HG02852 (cell line): ENCODE measurements around the gene CDH22.

Source experiments
- ATAC-seq: cut with Tn5 transposase; IDR thresholded peaks from one replicate; pipeline ENCODE4 v1.9.1; 2021; ENCODE audit warnings: mild to moderate bottlenecking, moderate library complexity; ENCODE audit not compliant: unreplicated experiment

Gene CDH22

GRCh38 chr20:46129955-46130481 lies 178.3 kb downstream of the CDH22 start:
- ATAC-seq: no peak

DNA sequence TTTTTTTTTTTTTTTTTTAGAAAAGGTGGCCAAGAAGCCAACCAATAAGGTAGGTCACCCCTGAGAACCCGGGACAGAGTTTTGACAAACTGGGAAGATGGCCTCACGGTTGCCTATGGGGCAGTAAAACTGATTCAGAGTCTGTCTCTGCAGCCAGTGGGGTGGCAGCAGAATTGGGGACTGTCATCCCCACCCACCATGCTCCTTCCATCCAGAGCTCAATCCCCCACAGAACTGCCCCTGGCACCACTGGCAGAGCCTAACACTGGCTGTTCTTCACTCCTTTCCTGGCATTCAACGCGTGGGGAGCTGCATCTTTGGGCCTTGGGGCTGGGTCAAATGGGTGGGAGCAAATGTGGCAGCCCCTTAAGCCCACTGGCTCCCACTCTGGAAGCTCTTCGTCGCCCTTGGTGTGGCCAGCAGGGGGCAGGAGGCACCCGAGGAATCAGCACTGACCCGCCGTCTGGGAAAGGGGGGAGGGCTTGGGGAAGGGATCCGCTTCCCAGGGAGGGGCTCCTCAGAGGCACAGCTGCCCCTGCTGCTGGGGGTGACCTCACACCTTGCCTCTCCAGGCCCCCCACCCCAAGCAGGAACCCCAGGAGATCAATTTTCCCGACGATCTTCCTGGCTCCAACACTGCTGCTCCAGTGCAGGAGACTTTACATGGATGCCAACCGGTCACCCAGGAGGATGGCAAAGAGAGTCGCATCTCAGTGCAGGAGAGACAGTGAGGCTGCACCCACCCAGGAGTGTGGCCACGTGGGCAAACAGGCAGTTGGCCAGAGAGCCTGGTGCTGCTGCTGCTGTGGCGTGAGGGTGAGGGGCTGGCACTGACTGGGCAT lies 179.8 kb downstream of the CDH22 start:
- no peak for ATAC-seq

DNA sequence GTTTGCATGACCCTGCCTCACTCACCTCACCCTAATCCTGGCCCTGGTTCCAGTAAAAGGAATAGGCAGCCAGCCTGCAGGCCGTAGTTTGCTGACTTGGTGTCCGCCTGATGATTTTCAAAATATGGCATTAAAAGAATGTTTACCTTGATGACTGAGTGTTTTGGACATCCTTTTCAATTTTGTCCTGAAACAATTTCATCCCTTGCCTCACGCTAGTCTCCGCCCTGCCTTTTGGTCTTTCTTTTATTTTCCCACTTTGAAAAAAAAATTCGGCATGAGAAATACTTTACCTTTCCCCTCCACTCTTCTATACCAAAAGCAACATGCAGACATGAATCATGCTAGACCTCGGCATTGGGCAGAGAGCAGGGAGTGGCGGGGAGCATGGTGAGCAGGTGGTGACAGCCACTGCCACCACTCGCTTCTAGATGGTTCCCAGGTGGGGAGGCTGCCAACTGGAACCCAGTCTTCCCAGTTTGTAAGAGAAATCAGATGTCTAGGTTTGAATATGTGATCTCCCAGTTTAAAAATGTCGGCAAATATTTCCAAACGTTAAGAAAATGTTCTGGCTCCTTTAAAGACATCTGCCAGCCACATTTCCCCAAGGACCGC lies 180.8 kb downstream of the CDH22 start:
- no peak for ATAC-seq

- ATAC-seq: no peak
These were observed 181.8 kb downstream of the CDH22 start for GRCh38 chr20:46126440-46127056.
